IMR-90 (cell line): ENCODE measurements around the gene ISCA1. TPM values are rescaled to one million over a fixed set of nuclear protein-coding genes. Genes with fewer than 3 reads are reported as not detected.

Experiments
- ATAC-seq: fragments of 200-7000 bp; cut with Tn5 transposase; 2 replicates; pipeline ENCODE4 v1.9.1; 2020; ENCODE audit warnings: low read depth, mild to moderate bottlenecking, moderate library complexity
- BruUV-seq: library from RNA; stranded (reverse); fragments of 400-500 nt; replicated peaks from 2 replicates; lab custom pipeline; 2021; lab: Mats Ljungman, UMichigan
- CTCF ChIA-PET: fragments of 300-600 bp; formaldehyde crosslinking; extraction: SDS; loops from one replicate; lab custom pipeline; 2021; ENCODE audit warnings: antibody characterized with exemption; lab: Yijun Ruan, JAX
- POLR2A ChIA-PET: fragments of 300-600 bp; sonication (Branson Sonifier 250); formaldehyde crosslinking; loops from one replicate; lab custom pipeline; 2022; ENCODE audit warnings: antibody characterized with exemption; ENCODE audit not compliant: unreplicated experiment; lab: Charles Lee
- DNase-seq: peaks from one replicate; pipeline ENCODE4 v3.0.0; 2013
- H2AFZ ChIP-seq: replicated peaks from 2 replicates; pipeline ENCODE3; 2013; ENCODE audit warnings: low read length, mild to moderate bottlenecking; ENCODE audit not compliant: poor library complexity
- H2AK5ac ChIP-seq: 2 replicates; pipeline ENCODE4 v1.6.1; 2013; ENCODE audit warnings: low read depth, low read length, inconsistent platforms
- H2AK9ac ChIP-seq: replicated peaks from 2 replicates; pipeline ENCODE3; 2013; ENCODE audit warnings: mild to moderate bottlenecking, low read depth, low read length, moderate library complexity; ENCODE audit not compliant: poor library complexity
- H2BK120ac ChIP-seq: 2 replicates; pipeline ENCODE4 v1.6.1; 2013; ENCODE audit warnings: low read depth, low read length, inconsistent platforms
- H2BK15ac ChIP-seq: 3 replicates; pipeline ENCODE4 v1.6.1; 2013; ENCODE audit warnings: low read depth, low read length, inconsistent platforms
- H2BK20ac ChIP-seq: 2 replicates; pipeline ENCODE4 v1.6.1; 2013; ENCODE audit warnings: low read depth, mild to moderate bottlenecking, inconsistent platforms, low read length, moderate library complexity
- H2BK5ac ChIP-seq: 2 replicates; pipeline ENCODE4 v1.6.1; 2013; ENCODE audit warnings: mild to moderate bottlenecking, low read depth, low read length, inconsistent platforms; ENCODE audit not compliant: poor library complexity, severe bottlenecking
- H3K14ac ChIP-seq: replicated peaks from 2 replicates; pipeline ENCODE4 v1.6.1; 2013; ENCODE audit warnings: low read depth, low read length, inconsistent platforms
- H3K18ac ChIP-seq: 2 replicates; pipeline ENCODE4 v1.6.1; 2013; ENCODE audit warnings: low read depth, low read length, control low read depth
- H3K23ac ChIP-seq: 2 replicates; pipeline ENCODE4 v1.6.1; 2013; ENCODE audit warnings: low read depth, low read length, inconsistent platforms
- H3K27ac ChIP-seq: 2 replicates; pipeline ENCODE4 v1.5.1; 2013; ENCODE audit warnings: mild to moderate bottlenecking, control low read depth, low read length; ENCODE audit not compliant: insufficient read depth
- H3K27me3 ChIP-seq: 2 replicates; pipeline ENCODE4 v1.6.1; 2013; ENCODE audit warnings: low read length; ENCODE audit not compliant: control insufficient read depth, insufficient read depth
- H3K36me3 ChIP-seq: 2 replicates; pipeline ENCODE4 v1.6.1; 2013; ENCODE audit warnings: low read length, mixed read lengths; ENCODE audit not compliant: control insufficient read depth, insufficient read depth
- H3K4ac ChIP-seq: 2 replicates; pipeline ENCODE4 v1.6.1; 2013; ENCODE audit warnings: low read depth, low read length, inconsistent platforms
- H3K4me1 ChIP-seq: 2 replicates; pipeline ENCODE4 v1.6.1; 2013; ENCODE audit warnings: low read length, mixed read lengths; ENCODE audit not compliant: control insufficient read depth, insufficient read depth
- H3K4me2 ChIP-seq: 2 replicates; pipeline ENCODE4 v1.6.1; 2013; ENCODE audit warnings: low read depth, mild to moderate bottlenecking, control low read depth, low read length, moderate library complexity
- H3K4me3 ChIP-seq: 2 replicates; pipeline ENCODE4 v1.5.1; 2013; ENCODE audit warnings: low read depth, mild to moderate bottlenecking, control low read depth, low read length, moderate library complexity; ENCODE audit not compliant: insufficient read depth
- H3K56ac ChIP-seq: 2 replicates; pipeline ENCODE4 v1.6.1; 2013; ENCODE audit warnings: low read length, inconsistent platforms; ENCODE audit not compliant: insufficient read depth; ENCODE audit errors: extremely low read depth
- H3K79me1 ChIP-seq, 2 experiments: 2 replicates each; pipeline ENCODE4 v1.6.1; 2013; ENCODE audit warnings: low read length in 2 of 2, inconsistent platforms in 1 of 2, low read depth in 1 of 2
- H3K9ac ChIP-seq: 2 replicates; pipeline ENCODE4 v1.6.1; 2013; ENCODE audit warnings: low read depth, low read length, control low read depth
- H3K9me1 ChIP-seq: 2 replicates; pipeline ENCODE4 v1.6.1; 2013; ENCODE audit warnings: low read length, inconsistent platforms; ENCODE audit not compliant: insufficient read depth
- H3K9me3 ChIP-seq: 2 replicates; pipeline ENCODE4 v1.6.1; 2013; ENCODE audit warnings: low read length; ENCODE audit not compliant: control insufficient read depth, insufficient read depth
- H4K20me1 ChIP-seq: 2 replicates; pipeline ENCODE4 v1.6.1; 2013; ENCODE audit warnings: low read length, inconsistent platforms; ENCODE audit not compliant: insufficient read depth
- H4K5ac ChIP-seq: 2 replicates; pipeline ENCODE4 v1.6.1; 2013; ENCODE audit warnings: mild to moderate bottlenecking, low read depth, low read length, control low read depth
- H4K8ac ChIP-seq, 2 experiments: 2 replicates each; pipeline ENCODE4 v1.6.1; 2013; ENCODE audit warnings: low read depth in 2 of 2, low read length in 2 of 2, control low read depth in 1 of 2, inconsistent platforms in 1 of 2
- H4K91ac ChIP-seq: 2 replicates; pipeline ENCODE4 v1.6.1; 2013; ENCODE audit warnings: low read depth, low read length, inconsistent platforms; ENCODE audit not compliant: insufficient read depth
- BHLHE40 ChIP-seq: fragments of 150-350 bp; IDR thresholded peaks from 2 replicates; pipeline ENCODE4 v1.6.1; 2016; ENCODE audit warnings: mild to moderate bottlenecking, low read depth, low read length
- CHD1 ChIP-seq: IDR thresholded peaks from 2 replicates; pipeline ENCODE4 v1.6.1; 2012; ENCODE audit warnings: low read depth, low read length, improper control_type of control experiment
- MAZ ChIP-seq: IDR thresholded peaks from 2 replicates; pipeline ENCODE4 v1.6.1; 2012; ENCODE audit warnings: low read depth, mild to moderate bottlenecking, low read length, improper control_type of control experiment, moderate library complexity, borderline replicate concordance
- NFE2L2 ChIP-seq: fragments of 150-350 bp; IDR thresholded peaks from 2 replicates; pipeline ENCODE4 v1.6.1; 2016; ENCODE audit warnings: low read depth, mild to moderate bottlenecking, low read length
- POLR2A ChIP-seq: IDR thresholded peaks from 2 replicates; pipeline ENCODE4 v1.6.1; 2012; ENCODE audit warnings: mild to moderate bottlenecking, low read depth, low read length
- RCOR1 ChIP-seq: IDR thresholded peaks from 2 replicates; pipeline ENCODE4 v1.6.1; 2012; ENCODE audit warnings: mild to moderate bottlenecking, low read length, improper control_type of control experiment; ENCODE audit not compliant: insufficient replicate concordance
- WGBS, 2 experiments: methylation state at CpG; one replicate each; pipeline versions ENCODE4 v1.1.5 to v1.1.7; 2013; ENCODE audit warnings: missing lambda C conversion rate in 2 of 2; ENCODE audit not compliant: insufficient read length in 1 of 2; ENCODE audit errors: extremely low coverage in 2 of 2; 5-methylcytosine and 5-hydroxymethylcytosine counted together
- dilution Hi-C: fragments of 300-500 bp; cut with HindIII; formaldehyde crosslinking; loops from one replicate; pipeline ENCODE4 v1.14.3; 2018; ENCODE audit warnings: low sequenced_read_pairs; ENCODE audit not compliant: unreplicated experiment
- in situ Hi-C: fragments of 300-500 bp; cut with MboI; formaldehyde crosslinking; loops from 3 replicates; pipeline ENCODE4 v1.14.3; 2019; ENCODE audit warnings: low sequenced_read_pairs, inconsistent platforms, mixed read lengths
- intact Hi-C: fragments of 100-400 bp; cut with micrococcal nuclease; formaldehyde crosslinking; loops from 2 replicates; pipeline ENCODE4 v1.10.0; 2022
- polyA plus RNA-seq, 3 experiments: library from polyadenylated mRNA; depleted of rRNA; stranded (reverse); fragments of >200 nt; gene quantifications; 2 replicates each; pipeline ENCODE4 v1.2.3, GENCODE V29; 2012; ENCODE audit warnings: low replicate concordance in 1 of 3
- total RNA-seq: library from RNA; depleted of rRNA; stranded (reverse); fragments of >200 nt; gene quantifications from 2 replicates; pipeline ENCODE4 v1.2.3, GENCODE V29; 2012

Gene ISCA1
- total and polyA plus RNA-seq, 2 of the 4 experiments (the other 2 are of a cell fraction) = 14.7 to 15.1 TPM

GRCh38 chr9:86263876-86264275, 18.5 kb downstream of the ISCA1 start:
- dilution Hi-C loops = no loop called here
- H3K4me1 ChIP-seq = peaks cover 4% of the 10 kb centered on the region; the same call in 1 of the 2 replicates
- H2BK15ac ChIP-seq = no peak overlapping the region
- no peak overlapping the region for H2BK120ac ChIP-seq
- in situ Hi-C loops = no loop called here
- H2BK5ac ChIP-seq = no peak overlapping the region
- no peaks in the 10 kb centered on the region for H4K20me1 ChIP-seq
- H4K91ac ChIP-seq = no peak overlapping the region
- H2AK9ac ChIP-seq = no peak overlapping the region
- no peak overlapping the region for H3K56ac ChIP-seq
- DNase-seq (peak; percentile 43), ATAC-seq (peak; percentile 46; the same call in 1 of the 2 replicates)
- no peak overlapping the region for H3K18ac ChIP-seq
- peaks cover 0 to 17% of the 10 kb centered on the region in 2 experiments for H3K79me1 ChIP-seq
- no peak overlapping the region for H2AFZ ChIP-seq
- no peak for TF ChIP-seq NFE2L2
- TF ChIP-seq CHD1 = no peak
- no peak for TF ChIP-seq MAZ
- no peak for TF ChIP-seq RCOR1
- no peak for TF ChIP-seq POLR2A
- TF ChIP-seq BHLHE40 = no peak
- BruUV-seq = no TSS peak
- no peak overlapping the region for H4K5ac ChIP-seq
- H3K27me3 ChIP-seq = no peaks in the 10 kb centered on the region
- H3K4me2 ChIP-seq = no peak overlapping the region
- no peak overlapping the region for H2BK20ac ChIP-seq
- no peak overlapping the region for H4K8ac ChIP-seq
- ChIA-PET POLR2A (no interaction called here), CTCF (no interaction called here)
- H3K14ac ChIP-seq = no peak overlapping the region
- peaks cover 19% of the 10 kb centered on the region; the same call in 1 of the 2 replicates for H3K9me1 ChIP-seq
- H3K4me3 ChIP-seq = no peak overlapping the region
- intact Hi-C loops = no loop called here
- no peak overlapping the region for H3K9ac ChIP-seq
- no peak overlapping the region for H2AK5ac ChIP-seq
- no peak overlapping the region for H3K4ac ChIP-seq
- H3K36me3 ChIP-seq = peaks cover 21% of the 10 kb centered on the region
- no CpG with 5 or more reads among the region's 6 CpGs for WGBS, 2 experiments
- no peak overlapping the region for H3K27ac ChIP-seq
- H3K23ac ChIP-seq = no peak overlapping the region
- H3K9me3 ChIP-seq = no peaks in the 10 kb centered on the region
